ENCODE results near the gene SH3PXD2B. TPM values are rescaled to one million over a fixed set of nuclear protein-coding genes. Genes with fewer than 3 reads are reported as not detected.

Gene SH3PXD2B
- total and polyA plus RNA-seq, 2 of the 4 experiments (the other 2 are of a cell fraction) = 8.2 to 14.4 TPM

DNA sequence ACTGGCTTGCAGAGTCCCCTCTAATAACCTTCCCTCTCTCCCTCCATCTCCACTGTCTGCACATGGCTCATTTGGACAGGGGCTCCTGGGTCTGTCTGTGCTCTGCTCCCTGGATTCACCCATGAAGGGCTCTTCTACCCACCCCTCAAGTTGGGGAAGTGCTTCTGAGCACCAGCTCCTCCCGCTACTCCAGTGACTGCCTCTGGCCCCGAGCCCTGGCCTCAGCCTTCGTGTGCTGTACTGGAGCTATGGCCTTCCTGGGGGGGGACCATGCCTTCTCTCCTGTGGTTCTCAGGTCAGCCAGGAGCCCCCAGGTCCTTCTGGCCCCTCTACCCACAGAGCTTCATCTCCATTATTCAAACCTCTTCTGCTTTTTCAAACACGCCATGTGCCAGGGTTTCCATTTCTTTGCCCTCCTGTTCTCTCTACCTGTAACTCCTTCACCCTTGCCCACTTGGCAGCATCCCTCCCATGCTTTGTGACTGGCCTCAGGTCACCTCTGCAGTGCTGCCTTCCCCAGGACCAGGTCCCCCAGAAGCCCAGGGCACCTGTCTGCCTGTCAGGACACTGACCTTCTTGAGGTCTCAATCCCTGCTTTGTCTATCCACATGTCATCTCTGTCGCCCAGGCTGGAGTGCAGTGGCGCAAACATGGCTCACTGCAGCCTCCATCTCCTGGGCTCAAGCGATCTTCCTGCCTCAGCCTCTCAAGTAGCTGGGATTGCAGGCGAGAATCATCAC, 9.5 kb downstream of the SH3PXD2B start:
- TF ChIP-seq RAD21 (IDR thresholded peaks at IDR 0.05; ENCODE audit: low read length) (no peak), BHLHE40 (IDR thresholded peaks at IDR 0.05; ENCODE audit: low read depth, low read length) (no peak), CEBPB (IDR thresholded peaks at IDR 0.05; ENCODE audit: low read depth, low read length) (no peak), FOS (IDR thresholded peaks at IDR 0.05; ENCODE audit: low read depth, low read length) (no peak), RCOR1 (IDR thresholded peaks at IDR 0.05; ENCODE audit: insufficient replicate concordance, low read length) (no peak), MAZ (IDR thresholded peaks at IDR 0.05; ENCODE audit: borderline replicate concordance, low read depth, low read length) (no peak)
- TF ChIP-seq, protein P1, sequence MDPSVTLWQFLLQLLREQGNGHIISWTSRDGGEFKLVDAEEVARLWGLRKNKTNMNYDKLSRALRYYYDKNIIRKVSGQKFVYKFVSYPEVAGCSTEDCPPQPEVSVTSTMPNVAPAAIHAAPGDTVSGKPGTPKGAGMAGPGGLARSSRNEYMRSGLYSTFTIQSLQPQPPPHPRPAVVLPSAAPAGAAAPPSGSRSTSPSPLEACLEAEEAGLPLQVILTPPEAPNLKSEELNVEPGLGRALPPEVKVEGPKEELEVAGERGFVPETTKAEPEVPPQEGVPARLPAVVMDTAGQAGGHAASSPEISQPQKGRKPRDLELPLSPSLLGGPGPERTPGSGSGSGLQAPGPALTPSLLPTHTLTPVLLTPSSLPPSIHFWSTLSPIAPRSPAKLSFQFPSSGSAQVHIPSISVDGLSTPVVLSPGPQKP (IDR thresholded peaks at IDR 0.05; ENCODE audit: borderline replicate concordance, low read depth, low read length) = no peak
- TF ChIP-seq, protein P2, sequence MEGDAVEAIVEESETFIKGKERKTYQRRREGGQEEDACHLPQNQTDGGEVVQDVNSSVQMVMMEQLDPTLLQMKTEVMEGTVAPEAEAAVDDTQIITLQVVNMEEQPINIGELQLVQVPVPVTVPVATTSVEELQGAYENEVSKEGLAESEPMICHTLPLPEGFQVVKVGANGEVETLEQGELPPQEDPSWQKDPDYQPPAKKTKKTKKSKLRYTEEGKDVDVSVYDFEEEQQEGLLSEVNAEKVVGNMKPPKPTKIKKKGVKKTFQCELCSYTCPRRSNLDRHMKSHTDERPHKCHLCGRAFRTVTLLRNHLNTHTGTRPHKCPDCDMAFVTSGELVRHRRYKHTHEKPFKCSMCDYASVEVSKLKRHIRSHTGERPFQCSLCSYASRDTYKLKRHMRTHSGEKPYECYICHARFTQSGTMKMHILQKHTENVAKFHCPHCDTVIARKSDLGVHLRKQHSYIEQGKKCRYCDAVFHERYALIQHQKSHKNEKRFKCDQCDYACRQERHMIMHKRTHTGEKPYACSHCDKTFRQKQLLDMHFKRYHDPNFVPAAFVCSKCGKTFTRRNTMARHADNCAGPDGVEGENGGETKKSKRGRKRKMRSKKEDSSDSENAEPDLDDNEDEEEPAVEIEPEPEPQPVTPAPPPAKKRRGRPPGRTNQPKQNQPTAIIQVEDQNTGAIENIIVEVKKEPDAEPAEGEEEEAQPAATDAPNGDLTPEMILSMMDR (conservative IDR thresholded peaks at IDR 0.05; ENCODE audit: low read depth, low read length) = no peak
- Histone ChIP-seq H3K4ac (ENCODE audit: low read depth, low read length) (no peak overlapping the region), H3K9ac (ENCODE audit: low read depth, low read length) (no peak overlapping the region), H4K5ac (ENCODE audit: low read depth, low read length) (no peak overlapping the region; the same call in 1 of the 2 replicates), H3K36me3 (ENCODE audit: control insufficient read depth, insufficient read depth, low read length) (peaks cover 17% of the 10 kb centered on the region), H2AK5ac (ENCODE audit: low read depth, low read length) (peak overlapping the region; percentile 45), H2BK15ac (ENCODE audit: low read depth, low read length) (no peak overlapping the region), H4K8ac (ENCODE audit: low read depth in 2 of 2, low read length in 2 of 2) (no peak overlapping the region), H3K14ac (replicated peaks; ENCODE audit: low read depth, low read length) (no peak overlapping the region), H2BK20ac (ENCODE audit: low read depth, low read length) (0 out of 2 replicates have a peak overlapping the region, but pooled peaks have one; percentile 9), H3K4me3 (ENCODE audit: insufficient read depth, low read depth, low read length) (no peak overlapping the region), H3K79me1 (ENCODE audit: low read depth in 1 of 2, low read length in 2 of 2) (peaks cover 23 to 91% of the 10 kb centered on the region in 2 experiments), H3K9me1 (ENCODE audit: insufficient read depth, low read length) (peaks cover 16% of the 10 kb centered on the region), H2AFZ (replicated peaks; ENCODE audit: low read length, poor library complexity) (no peak overlapping the region), H4K20me1 (ENCODE audit: insufficient read depth, low read length) (peaks cover 99% of the 10 kb centered on the region), H3K4me2 (ENCODE audit: low read depth, low read length) (no peak overlapping the region), H3K27ac (ENCODE audit: insufficient read depth, low read length) (no peak overlapping the region), H2BK120ac (ENCODE audit: low read depth, low read length) (no peak overlapping the region), H2BK5ac (ENCODE audit: low read depth, low read length, poor library complexity, severe bottlenecking) (no peak overlapping the region), H3K9me3 (ENCODE audit: control insufficient read depth, insufficient read depth, low read length) (no peaks in the 10 kb centered on the region), H2AK9ac (replicated peaks; ENCODE audit: low read depth, low read length, poor library complexity) (no peak overlapping the region), H3K27me3 (ENCODE audit: control insufficient read depth, insufficient read depth, low read length) (no peaks in the 10 kb centered on the region), H3K18ac (ENCODE audit: low read depth, low read length) (peak overlapping the region; percentile 45; the same call in 1 of the 2 replicates), H3K56ac (ENCODE audit: extremely low read depth, insufficient read depth, low read length) (no peak overlapping the region), H3K23ac (ENCODE audit: low read depth, low read length) (no peak overlapping the region), H4K91ac (ENCODE audit: insufficient read depth, low read depth, low read length) (no peak overlapping the region; the same call in 1 of the 2 replicates), H3K4me1 (ENCODE audit: control insufficient read depth, insufficient read depth, low read length) (peaks cover 27% of the 10 kb centered on the region)
- intact Hi-C loops (cut with micrococcal nuclease) = no loop called here
- in situ Hi-C loops (cut with MboI; ENCODE audit: low sequenced_read_pairs) = no loop called here
- no TSS peak for BruUV-seq (replicated peaks)
- ChIA-PET POLR2A (ENCODE audit: unreplicated experiment) (no interaction called here), CTCF (interaction anchor here (0.5 kb wide), 1 partner anchor 9 kb away, joined by 3 read pairs; no protein-coding TSS in a partner anchor)
- 82% methylated on average over 5 of the region's 8 CpGs; no CpG with 5 or more reads in 1 of the 2 experiments for WGBS, 2 experiments (ENCODE audit: extremely low coverage in 2 of 2, insufficient read length in 1 of 2)
- ATAC-seq (ENCODE audit: low read depth) (no peak; the same call in 1 of the 2 replicates), DNase-seq (no peak)
- dilution Hi-C loops (cut with HindIII; ENCODE audit: low sequenced_read_pairs, unreplicated experiment) = no loop called here

Data from IMR-90 (cell line).